CD4-positive, alpha-beta T cell treated with Interleukin-15 for 1 hour (primary cell): ENCODE measurements around the gene PODXL.
A peak's percentile ranks its signal among the peaks of the same experiment; 100 is the strongest.

Source experiments
- DNase-seq: peaks from one replicate; pipeline ENCODE4 v3.0.0-alpha.2; 2020

Gene PODXL

GRCh38 chr7:131563918-131564317 is 7.5 kb upstream of the PODXL start:
- no peak for DNase-seq

GRCh38 chr7:131562941-131563340 is 6.5 kb upstream of the PODXL start:
- DNase-seq, result no peak

- no peak for DNase-seq
These were observed 3.6 kb upstream of the PODXL start for GRCh38 chr7:131560061-131560460.

- DNase-seq, result no peak
These were observed 1.4 kb upstream of the PODXL start for GRCh38 chr7:131557652-131558385.

GRCh38 chr7:131556909-131557651 is 652 bp upstream of the PODXL start:
- DNase-seq, result no peak

- no peak for DNase-seq
These were observed 826 bp downstream of the PODXL start for GRCh38 chr7:131555552-131556052.

- DNase-seq, result no peak
These were observed 1.4 kb downstream of the PODXL start for GRCh38 chr7:131554880-131555516.

GRCh38 chr7:131553931-131554330 is 2.5 kb downstream of the PODXL start:
- DNase-seq, result no peak

GRCh38 chr7:131552053-131552452 is 4.4 kb downstream of the PODXL start:
- DNase-seq, result no peak

GRCh38 chr7:131550846-131551245 is 5.6 kb downstream of the PODXL start:
- DNase-seq, result no peak

GRCh38 chr7:131548371-131548770 is 8.1 kb downstream of the PODXL start:
- DNase-seq, result no peak

- no peak for DNase-seq
These were observed 8.8 kb downstream of the PODXL start for GRCh38 chr7:131547589-131547988.

GRCh38 chr7:131546583-131547141 is 9.8 kb downstream of the PODXL start:
- peak; percentile 21 for DNase-seq

GRCh38 chr7:131546126-131546525 is 10.3 kb downstream of the PODXL start:
- DNase-seq, result no peak

- no peak for DNase-seq
These were observed 11.8 kb downstream of the PODXL start for GRCh38 chr7:131544449-131545301.

- DNase-seq, result no peak
These were observed 12.4 kb downstream of the PODXL start for GRCh38 chr7:131544021-131544420.

- no peak for DNase-seq
These were observed 13.1 kb downstream of the PODXL start for GRCh38 chr7:131543298-131543697.

GRCh38 chr7:131540491-131541162 is 15.8 kb downstream of the PODXL start:
- no peak for DNase-seq

GRCh38 chr7:131538813-131539179 is 17.6 kb downstream of the PODXL start:
- DNase-seq, result no peak

GRCh38 chr7:131538071-131538812 is 18.2 kb downstream of the PODXL start:
- DNase-seq, result no peak

GRCh38 chr7:131537571-131537978 is 18.9 kb downstream of the PODXL start:
- DNase-seq, result no peak
